ENCODE data around the gene CD2BP2. TPM values are rescaled to one million over a fixed set of nuclear protein-coding genes. Genes with fewer than 3 reads are reported as not detected.
A peak's percentile ranks its signal among the peaks of the same experiment; 100 is the strongest.

Gene CD2BP2
- total and polyA plus RNA-seq, 3 donors from 2014 or later: 32.8 to 52.5 (median 39.5) TPM

GRCh38 chr16:30380803-30381208 lies 25.7 kb upstream of the CD2BP2 start:
- Histone ChIP-seq H3K27me3 (no peaks in the 10 kb centered on the region), H3K9me3 (no peaks in the 10 kb centered on the region), H3K36me3 (ENCODE audit: low read depth, missing control alignments) (no peaks in the 10 kb centered on the region), H3K4me1 (peaks cover 13% of the 10 kb centered on the region), H3K4me3 (no peak overlapping the region), H3K27ac (no peak overlapping the region)
- TF ChIP-seq CTCF (IDR thresholded peaks at IDR 0.05): no peak
- no peak for TF ChIP-seq POLR2A (IDR thresholded peaks at IDR 0.05)
- 76 to 84% methylated on average over 6 of the region's 6 CpGs for WGBS, 2 donors
- DNase-seq: no peak
- intact Hi-C loops (cut with DNase I; ENCODE audit: low total_unique reads): no loop called here

- TF ChIP-seq CTCF (IDR thresholded peaks at IDR 0.05): no peak
- intact Hi-C loops (cut with DNase I; ENCODE audit: low total_unique reads): no loop called here
- Histone ChIP-seq H3K4me1 (peaks cover 13% of the 10 kb centered on the region), H3K36me3 (ENCODE audit: low read depth, missing control alignments) (no peaks in the 10 kb centered on the region), H3K9me3 (no peaks in the 10 kb centered on the region), H3K27ac (no peak overlapping the region), H3K4me3 (no peak overlapping the region), H3K27me3 (no peaks in the 10 kb centered on the region)
- 83 to 89% methylated on average over 4 of the region's 4 CpGs for WGBS, 2 donors
- no peak for DNase-seq
Measured at GRCh38 chr16:30380072-30380802, 25.1 kb upstream of the CD2BP2 start.

- WGBS, 2 donors: 25 to 35% methylated on average over 13 to 27 of the region's 27 CpGs
- Histone ChIP-seq H3K4me3 (peak overlapping the region; percentile 66 to 95), H3K36me3 (ENCODE audit: low read depth, missing control alignments) (no peaks in the 10 kb centered on the region), H3K4me1 (peaks cover 13% of the 10 kb centered on the region), H3K27me3 (no peaks in the 10 kb centered on the region), H3K27ac (peak overlapping the region; percentile 98 to 100), H3K9me3 (no peaks in the 10 kb centered on the region)
- TF ChIP-seq CTCF (IDR thresholded peaks at IDR 0.05): no peak
- no peak for TF ChIP-seq POLR2A (IDR thresholded peaks at IDR 0.05)
- intact Hi-C loops (cut with DNase I; ENCODE audit: low total_unique reads): no loop called here
- DNase-seq: no peak
Measured at GRCh38 chr16:30379158-30379783, 24.2 kb upstream of the CD2BP2 start.

- TF ChIP-seq POLR2A (IDR thresholded peaks at IDR 0.05) (no peak), CTCF (IDR thresholded peaks at IDR 0.05) (peak in 1 of 3 experiments; percentile 18)
- Histone ChIP-seq H3K36me3 (ENCODE audit: low read depth, missing control alignments) (no peaks in the 10 kb centered on the region), H3K27ac (peak overlapping the region; percentile 98 to 100), H3K4me3 (peak overlapping the region; percentile 66 to 95), H3K4me1 (peaks cover 13% of the 10 kb centered on the region), H3K9me3 (no peaks in the 10 kb centered on the region), H3K27me3 (no peaks in the 10 kb centered on the region)
- DNase-seq: peak; percentile 99
- intact Hi-C loops (cut with DNase I; ENCODE audit: low total_unique reads): no loop called here
- 1% methylated on average over 32 to 62 of the region's 67 CpGs for WGBS, 2 donors
Measured at GRCh38 chr16:30378236-30379157, 23.4 kb upstream of the CD2BP2 start.

Data from testis (tissue), 3 donors.